ENCODE measurements around the gene NCBP2. TPM values are rescaled to one million over a fixed set of nuclear protein-coding genes. Genes with fewer than 3 reads are reported as not detected.

NCBP2 gene
- polyA plus RNA-seq, 1 donor from 2014 or later = 138 TPM

GRCh38 chr3:196970547-196971093 is 28.3 kb upstream of the NCBP2 start:
- Histone ChIP-seq H3K9ac (ENCODE audit: low read length) (no peak overlapping the region), H3K79me2 (replicated peaks; ENCODE audit: insufficient read depth, low read length) (no peaks in the 10 kb centered on the region)

More at GRCh38 chr3:196970547-196971093, 28.3 kb upstream of the NCBP2 start:
- Histone ChIP-seq H3F3A (ENCODE audit: insufficient read depth, low read length, poor library complexity, severe bottlenecking) (no peaks in the 10 kb centered on the region), H3K27ac (ENCODE audit: low read length) (no peak overlapping the region), H4K20me1 (ENCODE audit: insufficient read depth) (no peaks in the 10 kb centered on the region), H3K9me3 (ENCODE audit: low read length) (peaks cover 4% of the 10 kb centered on the region), H3K4me2 (ENCODE audit: low read length) (no peak overlapping the region), H3K4me3 (ENCODE audit: low read length) (peak overlapping the region; percentile 54), H3K36me3 (ENCODE audit: insufficient read depth, low read length) (no peaks in the 10 kb centered on the region), H3K27me3 (ENCODE audit: insufficient read depth, low read depth, low read length) (peaks cover 51% of the 10 kb centered on the region), H3K9me2 (ENCODE audit: insufficient read depth, low read length) (no peaks in the 10 kb centered on the region), H2AFZ (ENCODE audit: low read depth, low read length) (no peak overlapping the region)
- TF ChIP-seq EP300 (conservative IDR thresholded peaks at IDR 0.05; ENCODE audit: poor library complexity, severe bottlenecking) = no peak
- TF ChIP-seq MXI1 (conservative IDR thresholded peaks at IDR 0.05; ENCODE audit: poor library complexity, severe bottlenecking) = no peak
- no peak for TF ChIP-seq CTCF (IDR thresholded peaks at IDR 0.05; ENCODE audit: poor library complexity, severe bottlenecking)
- no peak for TF ChIP-seq POLR2AphosphoS5 (IDR thresholded peaks at IDR 0.05)
- TF ChIP-seq SMC3 (conservative IDR thresholded peaks at IDR 0.05; ENCODE audit: poor library complexity) = no peak
- no peak for TF ChIP-seq REST (IDR thresholded peaks at IDR 0.05; ENCODE audit: borderline replicate concordance)
- no peak for TF ChIP-seq TAF1 (IDR thresholded peaks at IDR 0.05; ENCODE audit: low read depth)
- no peak for TF ChIP-seq EZH2 (IDR thresholded peaks at IDR 0.05; ENCODE audit: borderline replicate concordance, insufficient read depth, low read length, poor library complexity, severe bottlenecking)
- TF ChIP-seq RAD21 (conservative IDR thresholded peaks at IDR 0.05) = no peak
